ENCODE data around the gene CHN2.

GRCh38 chr7:29282819-29283414, 88.3 kb downstream of the CHN2 start:
- TF ChIP-seq MYC (IDR thresholded peaks at IDR 0.05; ENCODE audit: low read depth, low read length) (no peak), POLR2A (IDR thresholded peaks at IDR 0.05; ENCODE audit: extremely low read depth, insufficient read length) (no peak), CTCF (IDR thresholded peaks at IDR 0.05; ENCODE audit: low read depth, low read length) (no peak)
